SK-N-SH (cell line): Measurements from ENCODE around the gene NPIPB2.

Experiments
- CHD2 ChIP-seq: fragments of 150-350 bp; IDR thresholded peaks from 2 replicates; pipeline ENCODE4 v1.6.1; 2018; ENCODE audit warnings: low read length; ENCODE audit not compliant: partially characterized antibody
- EZH2phosphoT487 ChIP-seq: fragments of 200-600 bp; sonication (generic); IDR thresholded peaks from 2 replicates; pipeline ENCODE4 v1.6.1; 2017; ENCODE audit warnings: low read depth, mixed run types, mild to moderate bottlenecking, antibody characterized with exemption, moderate library complexity, borderline replicate concordance
- GABPA ChIP-seq: IDR thresholded peaks from 2 replicates; pipeline ENCODE4 v1.4.0; 2012; ENCODE audit warnings: low read depth, mild to moderate bottlenecking
- MXI1 ChIP-seq: IDR thresholded peaks from 2 replicates; pipeline ENCODE4 v1.6.1; 2012; ENCODE audit warnings: mild to moderate bottlenecking, low read depth, low read length, improper control_type of control experiment
- POLR2AphosphoS5 ChIP-seq: IDR thresholded peaks from 2 replicates; pipeline ENCODE4 v1.6.1; 2012; ENCODE audit warnings: low read depth, low read length
- REST ChIP-seq: IDR thresholded peaks from 2 replicates; pipeline ENCODE4 v1.6.1; 2012; ENCODE audit warnings: mild to moderate bottlenecking, low read depth, low read length, moderate library complexity
- RFX5 ChIP-seq: IDR thresholded peaks from 2 replicates; pipeline ENCODE4 v1.6.1; 2012; ENCODE audit warnings: mild to moderate bottlenecking, improper control_type of control experiment, low read length
- YY1 ChIP-seq: IDR thresholded peaks from 2 replicates; pipeline ENCODE4 v1.4.0; 2012; ENCODE audit warnings: low read depth, mild to moderate bottlenecking
- TF ChIP-seq, protein P1 (sequence below): fragments of 200-600 bp; sonication (generic); IDR thresholded peaks from 2 replicates; pipeline ENCODE4 v1.6.1; 2017; ENCODE audit warnings: antibody characterized with exemption, mild to moderate bottlenecking, moderate library complexity

GRCh38 chr16:11980136-11980844 lies 38.4 kb upstream of the NPIPB2 start:
- TF ChIP-seq, protein P1, sequence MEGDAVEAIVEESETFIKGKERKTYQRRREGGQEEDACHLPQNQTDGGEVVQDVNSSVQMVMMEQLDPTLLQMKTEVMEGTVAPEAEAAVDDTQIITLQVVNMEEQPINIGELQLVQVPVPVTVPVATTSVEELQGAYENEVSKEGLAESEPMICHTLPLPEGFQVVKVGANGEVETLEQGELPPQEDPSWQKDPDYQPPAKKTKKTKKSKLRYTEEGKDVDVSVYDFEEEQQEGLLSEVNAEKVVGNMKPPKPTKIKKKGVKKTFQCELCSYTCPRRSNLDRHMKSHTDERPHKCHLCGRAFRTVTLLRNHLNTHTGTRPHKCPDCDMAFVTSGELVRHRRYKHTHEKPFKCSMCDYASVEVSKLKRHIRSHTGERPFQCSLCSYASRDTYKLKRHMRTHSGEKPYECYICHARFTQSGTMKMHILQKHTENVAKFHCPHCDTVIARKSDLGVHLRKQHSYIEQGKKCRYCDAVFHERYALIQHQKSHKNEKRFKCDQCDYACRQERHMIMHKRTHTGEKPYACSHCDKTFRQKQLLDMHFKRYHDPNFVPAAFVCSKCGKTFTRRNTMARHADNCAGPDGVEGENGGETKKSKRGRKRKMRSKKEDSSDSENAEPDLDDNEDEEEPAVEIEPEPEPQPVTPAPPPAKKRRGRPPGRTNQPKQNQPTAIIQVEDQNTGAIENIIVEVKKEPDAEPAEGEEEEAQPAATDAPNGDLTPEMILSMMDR, result no peak
- TF ChIP-seq MXI1 (no peak), EZH2phosphoT487 (no peak), POLR2AphosphoS5 (no peak), YY1 (no peak), RFX5 (no peak), REST (no peak), CHD2 (no peak), GABPA (no peak)
